Head of caudate nucleus (tissue), 42 donors: ENCODE results near the gene PIH1D1.

Source experiments
- DNase-seq, 42 donors: peaks; one replicate each; pipeline versions ENCODE4 v3.0.0 to v3.0.0-alpha.2; 2020 to 2021; ENCODE audit warnings: mixed read lengths in 7 of 42
- intact Hi-C: fragments of 100-400 bp; cut with DNase I; formaldehyde crosslinking; loops from one replicate; pipeline ENCODE4 v1.15.0; 2022

Gene PIH1D1

DNA sequence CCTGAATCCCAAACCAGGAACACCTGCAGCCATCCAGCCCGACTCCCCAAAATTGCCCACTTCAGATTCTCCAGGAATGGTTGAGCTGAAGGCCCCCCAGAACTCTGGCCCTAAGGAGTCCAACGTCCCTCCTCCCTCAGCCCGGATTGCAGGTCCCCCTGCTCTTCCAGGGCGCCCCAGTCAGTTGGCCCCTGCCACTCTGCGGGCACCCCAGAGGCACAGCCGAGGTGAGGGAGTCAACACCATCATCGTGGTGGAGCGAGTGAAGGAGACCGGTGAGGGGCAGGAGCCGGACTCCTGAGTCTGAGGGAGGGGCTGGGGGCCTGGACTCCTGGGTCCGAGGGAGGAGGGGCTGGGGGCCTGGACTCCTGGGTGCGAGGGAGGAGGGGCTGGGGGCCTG, 24.3 kb downstream of the PIH1D1 start:
- DNase-seq, result no peak
- intact Hi-C loops, result no loop called here

DNA sequence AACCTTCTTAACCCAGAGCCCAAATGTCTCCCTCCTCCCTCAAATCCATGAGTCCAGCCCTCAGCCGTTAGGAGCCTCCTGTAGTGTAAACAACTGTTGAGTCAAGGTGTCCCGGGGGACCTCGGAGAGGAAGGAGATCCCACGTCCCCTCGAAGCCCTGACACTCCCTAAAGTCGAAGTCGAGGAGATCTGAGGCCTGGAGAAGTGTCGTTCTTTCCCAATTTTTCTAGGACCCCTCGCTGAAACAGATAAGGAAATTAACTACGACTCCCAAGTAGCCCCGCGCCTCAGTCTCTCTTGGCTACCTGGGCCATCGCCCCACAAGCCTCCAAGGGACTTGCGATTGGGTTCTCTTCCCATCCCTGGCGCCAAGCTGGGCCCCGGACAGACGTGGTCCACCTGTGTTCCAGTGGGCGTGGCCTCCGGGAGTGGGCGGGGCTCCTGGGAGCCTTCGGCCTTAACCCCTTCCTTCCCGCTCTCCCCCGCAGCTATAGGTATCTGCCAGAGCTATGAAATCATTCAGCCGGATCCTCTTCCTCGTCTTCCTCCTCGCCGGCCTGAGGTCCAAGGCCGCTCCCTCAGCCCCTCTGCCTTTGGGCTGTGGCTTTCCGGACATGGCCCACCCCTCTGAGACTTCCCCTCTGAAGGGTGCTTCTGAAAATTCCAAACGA, 25.6 kb downstream of the PIH1D1 start:
- DNase-seq, result no peak
- intact Hi-C loops, result no loop called here

DNA sequence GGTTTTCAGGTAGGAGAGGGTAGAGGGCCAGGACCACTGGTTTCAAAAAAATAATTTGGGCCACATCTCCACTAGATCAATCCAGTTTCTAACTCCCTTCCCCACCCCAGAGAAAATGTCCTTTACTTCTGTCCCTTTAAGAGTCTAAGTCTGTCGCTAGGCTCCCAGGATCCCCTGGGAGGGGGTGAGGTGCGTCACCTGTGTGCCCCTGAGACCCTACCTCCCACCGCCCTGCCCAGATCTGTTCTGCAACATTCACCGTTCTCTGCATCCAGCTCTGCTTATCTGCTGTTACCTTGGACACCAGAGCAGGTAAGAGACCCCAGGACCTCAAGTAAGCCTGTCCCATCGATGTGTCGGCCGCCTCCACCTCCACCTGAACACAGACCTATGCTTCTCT, 26.4 kb downstream of the PIH1D1 start, which contains the start of gene GFY:
Gene GFY, plus strand, starts transcription at position 211 of the 400 bp plus-strand sequence. CDS start 1,043 bp downstream, outside the sequence.
- intact Hi-C loops, result no loop called here
- DNase-seq, result no peak

DNA sequence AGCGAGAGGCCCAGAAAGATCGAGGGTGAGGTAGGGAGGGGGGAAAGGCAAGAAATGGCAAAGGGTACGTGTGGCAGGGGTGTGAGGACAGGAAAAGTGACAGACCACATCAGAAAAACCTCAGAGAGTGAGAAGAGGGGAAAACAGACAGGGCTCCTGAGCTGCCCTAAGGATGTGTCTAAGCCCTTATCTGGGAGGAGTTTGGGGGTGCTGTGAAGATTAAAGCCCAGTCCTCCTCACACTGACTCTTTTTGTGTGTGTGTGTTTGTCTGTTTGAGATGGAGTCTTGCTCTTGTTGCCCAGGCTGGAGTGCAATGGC, 27.7 kb downstream of the PIH1D1 start:
- DNase-seq, result no peak
- intact Hi-C loops, result no loop called here

DNA sequence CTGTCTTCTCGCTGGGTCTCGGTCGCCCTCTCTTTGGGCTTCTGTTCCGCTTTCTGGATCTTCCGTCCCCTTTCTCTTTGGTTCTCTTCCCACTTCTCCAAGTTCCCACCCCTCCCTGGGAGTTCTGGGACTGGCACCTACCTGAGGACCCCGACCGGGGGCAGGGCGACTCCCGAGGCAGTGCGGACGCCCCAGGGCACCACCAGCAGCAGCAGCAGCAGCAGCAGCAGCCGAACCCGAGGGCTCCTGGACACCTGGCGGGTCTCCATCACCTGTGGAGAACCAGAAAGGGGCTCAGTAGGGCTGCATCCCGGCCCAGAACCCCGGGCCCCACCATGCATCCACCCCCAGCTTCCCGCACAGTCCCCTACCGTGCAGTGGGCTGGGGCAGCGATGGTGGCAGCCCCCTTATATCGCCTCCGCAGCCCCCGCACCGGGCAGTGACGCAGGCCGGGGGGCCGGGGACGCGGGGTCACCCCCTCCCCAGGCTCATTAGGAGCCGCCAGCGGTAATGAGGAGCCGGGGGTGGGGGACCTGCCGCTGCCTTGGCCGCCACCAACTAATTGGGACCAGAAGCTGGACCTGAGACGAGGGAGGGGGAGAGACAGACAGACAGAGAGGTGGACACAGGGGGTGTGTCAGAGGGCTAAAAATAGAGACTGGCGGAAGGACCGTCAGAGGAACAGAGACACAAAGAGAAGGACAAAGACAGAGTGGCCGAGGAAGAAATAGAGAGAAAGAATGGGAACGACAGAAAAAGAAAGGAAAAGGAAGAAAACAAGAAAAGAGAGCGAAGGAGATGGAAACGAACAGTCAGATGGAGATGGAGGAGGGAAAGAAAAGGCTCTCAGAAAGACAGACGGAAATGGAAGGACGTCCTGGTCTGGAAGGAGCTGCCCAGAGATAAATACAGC, 28.3 kb downstream of the PIH1D1 start, which contains the start of gene PTH2:
Gene PTH2, minus strand, starts transcription at position 371 of the 914 bp plus-strand sequence. Its CDS starts 102 bp downstream, at position 269.
- intact Hi-C loops, result no loop called here
- no peak for DNase-seq

DNA sequence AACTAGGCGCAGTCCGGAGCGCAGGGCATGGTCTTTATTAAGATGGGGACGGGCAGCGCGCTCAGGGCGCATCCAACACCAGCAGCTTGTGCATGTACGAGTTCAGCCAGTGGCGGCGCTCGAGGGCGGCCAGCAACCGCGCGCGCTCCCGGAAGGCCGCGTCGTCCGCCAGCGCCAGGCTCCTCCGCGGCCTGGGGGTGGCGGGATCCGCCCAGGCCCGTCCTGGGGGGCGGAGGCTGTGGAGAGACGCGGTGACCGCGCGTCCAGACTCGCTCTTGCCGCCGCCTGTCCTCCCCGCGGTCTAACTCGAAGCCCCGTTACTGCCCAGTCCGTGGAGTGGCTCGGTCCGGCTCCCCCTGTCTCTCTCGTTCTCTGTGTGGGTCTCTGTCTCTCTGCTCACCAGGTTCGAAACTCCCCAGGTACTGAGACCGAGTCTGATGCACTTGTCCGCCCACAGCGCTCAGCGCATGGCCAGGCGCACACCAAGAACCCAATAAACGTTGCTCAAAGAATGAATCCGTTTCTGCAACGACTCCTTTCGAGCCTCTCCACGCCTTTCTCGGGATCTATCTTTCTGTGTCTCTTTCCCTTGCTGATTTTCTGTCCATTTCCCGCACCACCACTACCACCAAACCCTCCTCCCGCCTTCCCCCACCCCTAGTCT, 29.1 kb downstream of the PIH1D1 start:
- peak in 16 of 42 donors; percentile 10 to 55 (median 38) for DNase-seq
- intact Hi-C loops, result no loop called here

DNA sequence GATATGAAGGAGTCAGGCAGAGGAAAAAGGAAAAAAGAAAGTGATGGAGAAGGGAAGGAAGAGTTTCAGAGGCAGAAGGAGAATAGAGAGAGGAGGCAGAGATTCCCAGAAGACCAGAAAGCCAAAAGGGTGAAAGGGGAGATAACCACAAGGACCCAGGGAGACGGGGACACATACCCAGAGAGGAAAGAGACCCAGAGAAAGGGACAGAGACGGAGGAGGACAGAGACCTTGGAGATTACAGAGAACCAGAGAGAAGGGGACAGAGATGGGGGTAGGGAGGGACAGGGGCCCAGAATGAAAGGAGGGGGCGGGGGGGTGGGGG, 29.8 kb downstream of the PIH1D1 start:
- intact Hi-C loops, result no loop called here
- DNase-seq, result no peak

DNA sequence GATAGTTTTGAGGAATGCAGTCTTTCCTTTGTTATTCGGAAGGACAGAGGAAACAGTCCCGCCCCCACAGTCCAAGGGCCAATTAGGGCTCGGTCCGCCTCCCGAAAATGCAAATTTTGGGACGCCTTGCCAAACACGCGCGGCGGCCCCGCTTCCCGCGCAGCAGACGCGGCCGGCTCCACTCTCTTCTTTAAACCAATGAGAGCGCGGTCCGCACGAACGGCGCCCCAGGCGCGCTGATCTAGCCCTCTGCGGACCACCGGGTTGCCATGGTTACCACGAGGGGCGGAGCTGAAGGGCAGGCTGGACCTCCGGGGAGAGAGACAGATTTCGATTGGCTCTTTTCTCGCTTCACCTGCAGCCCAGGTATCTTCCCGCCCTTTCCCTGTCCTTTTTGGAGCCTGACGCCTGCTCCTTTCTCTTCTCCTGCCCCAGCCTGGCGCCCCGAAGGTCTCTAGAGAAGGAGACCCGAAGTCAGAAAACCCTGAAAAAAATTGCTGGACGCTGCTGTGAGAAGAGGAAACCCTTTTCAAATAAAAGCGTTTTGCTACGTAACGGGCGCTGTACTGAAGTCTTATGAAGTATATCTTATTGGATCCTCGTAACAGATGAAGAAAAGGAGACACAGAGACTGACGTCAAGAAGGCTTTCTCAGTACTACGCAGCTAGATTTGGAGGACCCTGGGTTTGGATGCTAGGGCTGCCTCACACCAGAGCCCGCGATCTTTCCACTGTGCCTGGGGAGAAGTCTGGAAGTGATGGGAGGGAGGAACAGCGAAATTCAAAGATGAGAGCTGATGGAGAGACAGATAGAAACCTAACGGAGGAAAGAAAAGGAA, 30.4 kb downstream of the PIH1D1 start:
- intact Hi-C loops, result no loop called here
- peak in 30 of 42 donors; percentile 6 to 61 (median 22) for DNase-seq

DNA sequence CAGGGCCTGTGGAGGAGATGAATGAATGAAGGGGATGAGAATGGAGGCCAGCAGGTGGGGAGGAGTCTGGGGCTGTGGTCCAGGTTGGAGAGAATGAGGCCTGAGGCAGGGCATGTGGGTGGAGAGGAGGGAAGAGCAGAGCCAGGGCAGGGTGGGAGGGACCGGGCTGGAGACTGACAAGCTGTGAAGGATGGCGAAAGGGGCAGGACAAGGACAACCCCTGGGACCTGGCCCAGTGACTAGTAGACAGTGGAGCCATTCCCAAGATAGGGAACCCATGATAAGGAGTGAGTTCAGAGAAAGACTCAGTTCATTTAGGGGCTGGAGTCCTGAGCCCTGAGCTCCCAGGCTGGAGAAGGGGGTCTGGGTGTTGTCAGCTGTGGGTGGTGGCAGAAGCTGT, 31.4 kb downstream of the PIH1D1 start:
- intact Hi-C loops, result no loop called here
- no peak for DNase-seq

DNA sequence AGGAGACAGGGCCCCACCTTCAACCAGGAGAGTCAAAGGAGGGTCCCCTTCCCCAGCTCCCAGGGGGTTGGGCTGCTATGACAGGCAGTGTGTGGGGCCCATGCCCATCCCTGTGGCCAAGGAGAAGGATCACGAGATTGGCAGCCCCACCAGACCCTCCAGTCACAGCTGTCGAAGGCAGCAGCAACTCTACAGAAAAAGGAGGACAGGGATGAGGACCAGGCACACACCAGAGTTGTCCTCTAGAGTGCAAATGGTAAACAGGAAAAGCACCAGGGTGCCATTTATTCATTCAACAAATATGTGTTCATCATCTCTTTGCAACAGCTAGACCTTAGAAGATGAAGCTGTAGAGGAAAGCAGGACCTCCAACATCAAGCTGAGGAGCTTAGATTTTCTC, 32.4 kb downstream of the PIH1D1 start:
- no peak for DNase-seq
- intact Hi-C loops, result no loop called here

DNA sequence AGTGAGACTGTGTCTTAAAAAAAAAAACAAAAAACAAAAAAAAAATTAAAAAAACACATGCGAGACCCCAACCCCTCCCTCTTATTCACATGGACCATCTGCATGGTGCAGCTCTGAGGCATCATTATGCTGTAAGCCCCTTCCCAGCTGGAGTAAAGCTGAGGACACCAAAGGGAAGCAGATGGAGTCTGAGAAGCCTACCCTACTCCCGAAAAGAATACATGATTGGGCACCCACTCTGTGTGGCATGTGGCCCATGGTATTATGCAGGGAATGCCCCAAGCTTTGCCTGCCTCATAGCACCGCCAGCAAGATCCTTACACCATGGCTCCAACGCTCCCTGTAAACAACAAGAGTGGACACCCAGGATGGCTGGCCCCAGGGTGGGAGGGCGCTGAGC, 33.1 kb downstream of the PIH1D1 start:
- no peak for DNase-seq
- intact Hi-C loops, result no loop called here

DNA sequence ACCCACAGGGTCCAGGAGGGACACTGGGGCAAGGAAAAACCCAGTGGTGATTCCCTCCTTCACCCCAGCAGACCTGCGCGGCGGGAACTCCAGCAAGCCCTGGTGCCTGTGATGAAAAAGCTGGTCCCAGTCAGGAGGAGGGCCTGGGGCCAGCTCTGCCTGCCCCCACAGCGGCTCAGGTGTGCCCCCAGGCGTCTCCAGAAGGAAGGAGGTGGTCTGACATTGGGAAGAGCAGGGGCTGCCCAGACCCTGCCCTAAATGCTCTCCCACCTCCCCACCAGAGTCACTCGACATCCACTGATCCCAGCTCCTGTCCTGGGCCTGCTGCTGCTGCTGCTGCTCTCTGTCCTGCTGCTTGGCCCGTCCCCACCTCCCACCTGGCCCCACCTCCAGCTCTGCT, 34.5 kb downstream of the PIH1D1 start:
- DNase-seq, result no peak

DNA sequence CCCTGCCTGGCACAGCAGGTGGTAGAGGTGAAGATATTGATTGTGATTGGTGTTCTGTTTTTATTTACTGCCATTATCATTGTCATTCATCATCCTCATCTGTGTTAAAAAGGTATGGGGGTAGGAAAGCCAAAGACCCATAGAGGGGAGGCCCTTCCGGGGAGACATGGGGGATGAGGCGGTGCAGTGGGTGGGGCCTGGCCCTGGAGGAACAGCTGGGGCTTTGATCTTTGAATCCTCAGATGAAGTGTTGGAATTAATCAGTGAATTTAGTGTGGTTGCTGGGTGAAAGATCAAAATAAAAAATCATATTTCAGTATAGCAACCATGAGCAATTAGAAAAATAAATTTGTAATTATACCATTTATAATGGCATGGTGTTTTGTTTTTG, 35.8 kb downstream of the PIH1D1 start:
- intact Hi-C loops, result no loop called here
- DNase-seq, result no peak

More for the DNA sequence above, 34.5 kb downstream of the PIH1D1 start:
- intact Hi-C loops, result no loop called here

DNA sequence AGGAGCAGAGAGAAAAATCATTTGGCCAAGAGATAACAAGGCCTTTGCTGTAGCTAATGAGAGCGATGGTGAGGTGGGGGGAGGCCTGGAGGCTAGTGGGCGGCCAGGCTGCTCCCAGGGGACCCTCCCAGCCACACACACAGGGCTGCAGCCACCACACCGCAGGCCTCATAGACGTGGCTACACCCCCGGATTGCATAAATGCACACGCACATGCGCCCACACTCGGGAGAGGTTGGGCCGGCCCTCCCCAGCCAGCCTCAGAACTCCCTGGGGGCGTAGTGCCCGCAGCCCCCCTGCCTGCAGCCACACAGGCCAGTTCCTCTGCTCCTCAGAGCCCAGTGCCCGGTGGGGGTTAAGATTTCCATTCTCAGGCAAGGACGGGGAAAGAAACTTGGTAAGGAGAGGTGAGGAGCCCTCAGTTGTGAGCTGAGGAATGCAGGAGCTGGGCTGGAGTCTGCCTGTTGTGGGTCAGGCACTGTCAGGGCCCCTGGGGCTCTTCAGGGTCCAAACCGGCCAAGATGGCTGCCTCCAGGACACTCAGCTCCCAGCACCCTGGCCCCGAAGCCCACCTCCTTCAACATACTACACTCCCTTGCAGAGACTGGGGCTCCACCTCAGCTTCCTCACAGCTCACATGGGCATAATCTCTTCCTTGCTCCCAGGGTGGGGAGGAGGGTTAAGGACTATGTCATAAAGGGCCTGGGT, 36.4 kb downstream of the PIH1D1 start:
- no peak for DNase-seq
- intact Hi-C loops, result no loop called here

DNA sequence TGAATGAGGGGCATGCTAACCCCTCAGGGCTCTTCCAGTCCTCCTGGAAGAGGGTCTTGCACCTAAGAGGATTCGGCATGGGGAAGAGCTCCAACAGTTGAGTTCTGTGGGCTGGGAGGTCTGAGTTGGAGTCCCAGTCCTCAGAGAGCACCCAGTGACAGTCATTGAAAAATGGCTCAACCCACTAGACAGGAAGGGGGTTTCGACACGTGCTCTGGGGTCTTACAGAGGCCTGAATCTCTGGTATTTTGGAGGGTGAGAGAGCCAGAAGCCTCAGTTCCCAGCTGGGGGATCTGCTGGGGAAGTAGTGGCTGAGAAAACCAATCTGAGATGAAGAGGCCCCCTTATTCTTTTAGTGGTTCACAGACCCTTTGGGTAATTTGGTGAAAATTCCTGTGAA, 37.4 kb downstream of the PIH1D1 start:
- intact Hi-C loops, result no loop called here
- DNase-seq, result no peak

DNA sequence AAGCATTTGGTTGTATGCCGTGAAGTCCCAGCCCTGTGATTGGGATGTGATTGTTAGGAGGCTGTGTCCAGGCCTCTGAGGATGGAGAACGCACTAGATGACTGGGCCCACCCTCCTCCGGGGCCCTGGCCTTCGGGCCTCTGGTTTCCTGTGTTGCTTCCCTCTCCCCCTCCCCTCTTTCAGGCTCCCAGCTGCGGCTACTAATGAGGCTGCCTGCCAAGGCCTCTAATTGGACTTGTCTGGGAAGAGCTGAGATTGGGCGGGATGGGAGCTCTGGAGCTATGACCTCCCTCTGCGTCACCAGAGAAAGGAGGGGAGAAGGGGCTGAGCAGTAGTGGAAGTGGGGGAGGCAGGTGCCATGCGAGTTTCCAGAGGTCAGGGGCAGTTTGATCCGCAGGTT, 38.3 kb downstream of the PIH1D1 start:
- intact Hi-C loops, result no loop called here
- DNase-seq, result no peak

DNA sequence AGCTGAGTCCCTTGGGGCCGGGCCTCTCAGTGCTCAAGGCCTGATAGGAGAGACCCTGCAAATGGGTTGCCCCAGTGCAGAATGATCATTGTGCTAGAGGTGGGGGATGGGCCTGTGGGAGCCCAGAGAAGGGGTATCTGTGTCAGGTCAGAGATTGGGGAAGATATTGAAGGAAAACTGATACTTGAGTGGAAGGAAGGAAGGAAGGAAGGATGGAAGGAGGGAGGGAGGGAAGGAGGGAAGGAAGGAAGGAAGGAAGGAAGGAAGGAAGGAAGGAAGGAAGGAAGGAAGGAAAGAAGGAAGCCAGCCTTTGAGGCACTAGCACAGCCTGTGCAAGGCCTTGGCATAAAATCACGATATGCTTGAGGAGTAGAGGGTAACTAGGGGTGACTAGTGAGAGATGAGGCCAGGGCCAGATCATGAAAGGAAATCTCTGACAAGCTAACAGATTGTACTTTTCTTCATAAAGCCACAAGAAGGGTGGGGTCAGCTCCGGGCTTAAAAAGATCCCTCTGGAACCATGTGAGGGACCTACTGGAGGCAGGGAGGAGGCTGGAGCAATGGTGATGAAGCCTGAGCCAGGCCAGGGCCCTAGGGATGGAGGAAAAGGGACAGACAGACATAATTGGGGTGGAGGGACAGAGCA, 39.8 kb downstream of the PIH1D1 start:
- no peak for DNase-seq
- intact Hi-C loops, result no loop called here

DNA sequence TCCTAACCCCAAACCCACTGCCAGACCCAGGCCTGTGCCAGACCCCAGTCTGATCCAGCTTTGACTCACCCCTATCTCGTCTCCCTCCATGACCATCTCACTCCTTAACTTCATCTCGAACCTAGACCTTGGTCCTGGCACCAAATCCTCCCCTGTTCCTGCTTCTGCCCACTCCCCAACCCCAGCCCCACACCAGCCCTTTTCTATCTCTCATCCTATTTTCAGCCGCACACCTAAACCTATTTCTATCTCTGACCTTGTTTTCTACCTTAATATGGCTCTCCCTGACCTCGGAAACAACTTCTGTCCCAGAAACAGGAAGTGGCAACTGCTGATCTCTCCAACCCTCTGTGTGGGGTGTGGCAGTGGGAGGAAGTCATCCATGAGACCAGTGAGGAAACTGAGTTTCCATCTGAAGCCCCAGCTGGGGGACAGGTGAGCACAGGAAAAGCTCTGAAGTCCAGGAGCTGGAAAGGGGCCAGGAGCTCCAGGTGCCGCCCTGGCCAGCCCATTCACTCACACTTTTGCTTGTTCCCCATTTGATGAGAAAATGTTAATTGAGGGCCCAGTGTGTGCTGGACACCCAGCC, 42.1 kb downstream of the PIH1D1 start:
- intact Hi-C loops, result no loop called here
- DNase-seq, result no peak
